ENCODE measurements around the gene SENP7.

DNA sequence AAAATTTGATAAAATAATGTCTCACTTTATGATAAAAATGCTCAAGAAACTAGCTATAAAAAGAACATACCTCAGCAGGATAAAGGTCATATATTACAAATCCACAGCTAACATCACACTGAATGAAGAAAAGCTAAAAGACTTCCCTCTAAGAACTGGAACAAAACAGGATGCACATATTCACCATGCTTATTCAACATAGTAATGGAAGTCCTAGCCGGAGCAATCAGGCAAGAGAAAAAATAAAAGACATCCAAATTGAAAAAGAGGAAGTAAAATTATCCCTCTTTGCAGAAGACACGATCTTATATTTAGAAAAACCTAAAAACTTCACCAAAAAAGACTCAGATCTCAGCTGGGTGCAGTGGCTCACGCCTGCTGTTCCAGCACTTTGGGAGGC, 34.0 kb downstream of the SENP7 start:
- TF ChIP-seq, protein P1, sequence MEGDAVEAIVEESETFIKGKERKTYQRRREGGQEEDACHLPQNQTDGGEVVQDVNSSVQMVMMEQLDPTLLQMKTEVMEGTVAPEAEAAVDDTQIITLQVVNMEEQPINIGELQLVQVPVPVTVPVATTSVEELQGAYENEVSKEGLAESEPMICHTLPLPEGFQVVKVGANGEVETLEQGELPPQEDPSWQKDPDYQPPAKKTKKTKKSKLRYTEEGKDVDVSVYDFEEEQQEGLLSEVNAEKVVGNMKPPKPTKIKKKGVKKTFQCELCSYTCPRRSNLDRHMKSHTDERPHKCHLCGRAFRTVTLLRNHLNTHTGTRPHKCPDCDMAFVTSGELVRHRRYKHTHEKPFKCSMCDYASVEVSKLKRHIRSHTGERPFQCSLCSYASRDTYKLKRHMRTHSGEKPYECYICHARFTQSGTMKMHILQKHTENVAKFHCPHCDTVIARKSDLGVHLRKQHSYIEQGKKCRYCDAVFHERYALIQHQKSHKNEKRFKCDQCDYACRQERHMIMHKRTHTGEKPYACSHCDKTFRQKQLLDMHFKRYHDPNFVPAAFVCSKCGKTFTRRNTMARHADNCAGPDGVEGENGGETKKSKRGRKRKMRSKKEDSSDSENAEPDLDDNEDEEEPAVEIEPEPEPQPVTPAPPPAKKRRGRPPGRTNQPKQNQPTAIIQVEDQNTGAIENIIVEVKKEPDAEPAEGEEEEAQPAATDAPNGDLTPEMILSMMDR (IDR thresholded peaks at IDR 0.05), result no peak
- no peak for TF ChIP-seq POLR2A (IDR thresholded peaks at IDR 0.05)
